ENCODE results near the gene NRARP.

The NRARP gene

GRCh38 chr9:137326445-137327065 is 24.5 kb upstream of the NRARP start:
- Histone ChIP-seq H3K27ac (no peak overlapping the region), H3K4me1 (no peaks in the 10 kb centered on the region), H3K36me3 (ENCODE audit: control insufficient read depth, insufficient read depth, low read length) (no peaks in the 10 kb centered on the region), H3K4me3 (ENCODE audit: low read depth, low read length) (no peak overlapping the region), H3K9me3 (ENCODE audit: control insufficient read depth, low read length) (no peaks in the 10 kb centered on the region), H3K27me3 (ENCODE audit: control insufficient read depth, insufficient read depth, low read length) (no peaks in the 10 kb centered on the region), H3K79me2 (no peaks in the 10 kb centered on the region), H3K4me2 (ENCODE audit: low read length) (no peak overlapping the region), H3K9ac (no peak overlapping the region), H2AFZ (no peak overlapping the region)
- TF ChIP-seq CTCF (IDR thresholded peaks at IDR 0.05): no peak

GRCh38 chr9:137325799-137326198 is 23.7 kb upstream of the NRARP start:
- Histone ChIP-seq H3K27ac (no peak overlapping the region), H3K4me1 (no peaks in the 10 kb centered on the region), H3K4me3 (ENCODE audit: low read depth, low read length) (no peak overlapping the region), H3K36me3 (ENCODE audit: control insufficient read depth, insufficient read depth, low read length) (no peaks in the 10 kb centered on the region), H3K27me3 (ENCODE audit: control insufficient read depth, insufficient read depth, low read length) (no peaks in the 10 kb centered on the region), H3K9me3 (ENCODE audit: control insufficient read depth, low read length) (no peaks in the 10 kb centered on the region), H3K9ac (no peak overlapping the region), H3K4me2 (ENCODE audit: low read length) (no peak overlapping the region), H2AFZ (no peak overlapping the region), H3K79me2 (no peaks in the 10 kb centered on the region)
- no peak for TF ChIP-seq CTCF (IDR thresholded peaks at IDR 0.05)

- no peak overlapping the region for H3K4me3 ChIP-seq (ENCODE audit: low read depth, low read length)
- H3K9me3 ChIP-seq (ENCODE audit: control insufficient read depth, low read length): no peaks in the 10 kb centered on the region
- H3K79me2 ChIP-seq: no peaks in the 10 kb centered on the region
- H3K27me3 ChIP-seq (ENCODE audit: control insufficient read depth, insufficient read depth, low read length): no peaks in the 10 kb centered on the region
- no peak overlapping the region for H3K9ac ChIP-seq
- H3K36me3 ChIP-seq (ENCODE audit: control insufficient read depth, insufficient read depth, low read length): no peaks in the 10 kb centered on the region
- no peak overlapping the region for H3K27ac ChIP-seq
- TF ChIP-seq CTCF (IDR thresholded peaks at IDR 0.05): no peak
- H3K4me2 ChIP-seq (ENCODE audit: low read length): no peak overlapping the region
- no peaks in the 10 kb centered on the region for H3K4me1 ChIP-seq
- H2AFZ ChIP-seq: no peak overlapping the region
These were observed 23.1 kb upstream of the NRARP start for GRCh38 chr9:137325124-137325523.

GRCh38 chr9:137323531-137324331 is 21.7 kb upstream of the NRARP start:
- H2AFZ ChIP-seq: no peak overlapping the region
- no peaks in the 10 kb centered on the region for H3K4me1 ChIP-seq
- no peaks in the 10 kb centered on the region for H3K9me3 ChIP-seq (ENCODE audit: control insufficient read depth, low read length)
- no peaks in the 10 kb centered on the region for H3K36me3 ChIP-seq (ENCODE audit: control insufficient read depth, insufficient read depth, low read length)
- no peaks in the 10 kb centered on the region for H3K79me2 ChIP-seq
- TF ChIP-seq CTCF (IDR thresholded peaks at IDR 0.05): no peak
- H3K4me3 ChIP-seq (ENCODE audit: low read depth, low read length): no peak overlapping the region
- H3K27me3 ChIP-seq (ENCODE audit: control insufficient read depth, insufficient read depth, low read length): no peaks in the 10 kb centered on the region
- no peak overlapping the region for H3K9ac ChIP-seq
- H3K4me2 ChIP-seq (ENCODE audit: low read length): no peak overlapping the region
- H3K27ac ChIP-seq: no peak overlapping the region

Measured in parathyroid adenoma (tissue), 2 donors.